M059J (cell line): ENCODE results near the gene TMC5. TPM values are rescaled to one million over a fixed set of nuclear protein-coding genes. Genes with fewer than 3 reads are reported as not detected.
"Not testable (repeated sequence)": the region's sequence is repeated elsewhere in the genome, so short reads cannot be mapped to it uniquely, and the experiment has no call there.

Experiments
- DNase-seq: peaks from one replicate; pipeline ENCODE4 v3.0.0-alpha.2; 2012; ENCODE audit warnings: low read depth
- total RNA-seq: library from RNA; depleted of rRNA; stranded (reverse); fragments of >200 nt; shearing (Covaris generic); gene quantifications from 2 replicates; pipeline ENCODE4 v1.2.3, GENCODE V29; 2014; rRNA removed

The TMC5 gene
- total RNA-seq, 1 experiment from 2014 or later = 0.15 TPM

- not testable (repeated sequence) for DNase-seq
Observed at GRCh38 chr16:19543278-19543996, 125.8 kb downstream of the TMC5 start.

GRCh38 chr16:19548144-19548543, 130.5 kb downstream of the TMC5 start:
- no peak for DNase-seq

Other genes starting within 250 kb of the TMC5 start
- gene SYT17, start 249.6 kb upstream of the TMC5 start, total RNA-seq = 0.39 and 0.81 TPM in 2 replicates
- not detected in 2 replicates for gene CLEC19A, start 132.2 kb upstream of the TMC5 start, total RNA-seq
- gene GDE1, start 104.2 kb downstream of the TMC5 start, total RNA-seq = 62.4 and 65.7 TPM in 2 replicates
- gene CCP110, start 106.1 kb downstream of the TMC5 start, total RNA-seq = 7.9 and 11.4 TPM in 2 replicates
- 21.0 and 26.3 TPM in 2 replicates for gene VPS35L, start 137.8 kb downstream of the TMC5 start, total RNA-seq